Mononuclear cell (primary cell): Measurements from ENCODE around the gene VPS11. TPM values are rescaled to one million over a fixed set of nuclear protein-coding genes. Genes with fewer than 3 reads are reported as not detected.

Experiments used
- H3K27me3 ChIP-seq: 2 replicates; pipeline ENCODE4 v1.6.0; 2011; ENCODE audit warnings: low read length, control low read depth; ENCODE audit not compliant: insufficient read depth
- H3K4me1 ChIP-seq: 2 replicates; pipeline ENCODE4 v1.5.1; 2011; ENCODE audit warnings: mild to moderate bottlenecking, low read length, control low read depth; ENCODE audit not compliant: insufficient read depth
- H3K4me3 ChIP-seq: 2 replicates; pipeline ENCODE4 v1.5.1; 2011; ENCODE audit warnings: mild to moderate bottlenecking, low read length, moderate library complexity
- H3K9me3 ChIP-seq: 2 replicates; pipeline ENCODE4 v1.5.1; 2011; ENCODE audit warnings: low read depth, mild to moderate bottlenecking, control low read depth, low read length
- total RNA-seq: library from RNA; depleted of rRNA; stranded (reverse); fragments of >200 nt; gene quantifications from one replicate; pipeline ENCODE4 v1.2.3, GENCODE V29; 2012

The VPS11 gene
- total RNA-seq, 1 donor, result 34.7 TPM

DNA sequence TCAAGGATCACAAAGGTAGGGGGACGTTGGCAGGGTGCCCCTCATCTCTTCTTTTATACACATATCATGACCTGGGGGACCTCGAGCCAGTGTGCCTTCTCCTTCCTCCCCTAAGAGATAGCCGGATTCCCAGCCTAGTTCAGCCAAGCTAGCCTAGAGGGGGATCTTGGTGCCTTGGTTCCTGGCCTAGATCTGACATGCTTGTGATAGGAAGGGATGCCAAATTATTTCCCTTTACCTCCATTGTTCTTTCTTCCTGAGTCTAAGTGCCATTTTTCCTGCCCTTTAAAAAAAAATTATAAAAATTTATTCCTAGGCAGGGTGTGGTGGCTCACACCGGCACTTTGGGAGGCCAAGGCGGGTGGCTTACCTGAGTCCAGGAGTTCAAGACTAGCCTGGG is 46.7 kb downstream of the VPS11 start:
- no peaks in the 10 kb centered on the region for H3K27me3 ChIP-seq
- no peaks in the 10 kb centered on the region for H3K9me3 ChIP-seq
- H3K4me1 ChIP-seq, result peaks cover 44% of the 10 kb centered on the region
- no peak overlapping the region for H3K4me3 ChIP-seq

DNA sequence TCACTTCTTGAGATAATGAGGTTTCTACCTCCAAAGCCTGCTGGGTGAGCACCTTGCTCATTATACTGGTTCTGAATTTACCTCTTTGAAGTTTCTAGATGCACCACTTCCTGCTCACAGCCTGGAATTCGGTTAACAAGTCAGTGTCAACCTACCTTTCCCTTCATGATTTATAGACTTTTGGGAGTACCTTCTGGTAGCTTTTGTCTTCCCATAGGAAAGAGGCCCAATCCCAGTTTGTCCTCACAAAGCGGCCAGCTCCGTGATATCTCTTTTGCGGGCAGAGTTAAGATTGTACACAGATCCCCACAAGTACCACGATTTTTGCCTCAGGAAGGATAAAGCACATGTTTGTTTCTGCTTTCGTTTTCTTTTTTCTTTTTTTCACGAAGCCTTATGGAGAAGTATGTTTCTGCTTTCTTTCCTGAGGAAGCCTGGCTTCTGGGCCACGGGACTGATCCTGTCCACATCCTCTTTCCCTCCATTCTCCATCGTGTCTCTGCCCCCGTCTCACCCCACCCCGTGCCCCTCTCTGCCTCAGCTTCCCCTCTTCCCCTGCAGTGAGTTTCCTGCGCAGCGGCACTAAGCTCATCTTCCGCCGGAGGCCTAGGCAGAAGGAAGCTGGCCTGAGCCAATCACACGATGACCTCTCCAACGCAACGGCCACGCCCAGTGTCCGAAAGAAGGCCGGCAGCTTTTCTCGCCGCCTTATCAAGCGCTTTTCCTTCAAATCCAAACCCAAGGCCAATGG is 48.0 kb downstream of the VPS11 start:
- peaks cover 40% of the 10 kb centered on the region for H3K4me1 ChIP-seq
- H3K27me3 ChIP-seq, result no peaks in the 10 kb centered on the region
- H3K4me3 ChIP-seq, result peak overlapping the region; percentile 19
- H3K9me3 ChIP-seq, result no peaks in the 10 kb centered on the region

DNA sequence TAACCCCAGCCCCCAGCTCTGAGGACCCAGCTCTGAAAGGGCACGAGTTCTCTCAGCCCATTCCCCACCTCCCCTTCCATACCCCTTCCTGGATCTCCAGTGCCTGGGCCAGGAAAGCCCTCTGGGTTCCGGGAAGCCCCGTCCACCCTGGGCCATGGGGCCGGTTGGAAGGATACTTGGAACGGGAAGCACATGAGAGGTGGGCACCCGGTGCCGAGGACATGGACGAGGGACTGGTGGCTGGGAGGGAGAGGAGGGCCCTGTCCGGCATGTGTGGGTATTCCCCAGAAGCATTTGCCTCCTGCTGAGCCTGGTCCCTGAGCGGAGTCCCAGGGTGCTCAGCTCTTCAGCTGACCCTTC is 48.6 kb downstream of the VPS11 start:
- Histone ChIP-seq H3K4me3 (peak overlapping the region; percentile 19), H3K9me3 (no peaks in the 10 kb centered on the region), H3K27me3 (no peaks in the 10 kb centered on the region), H3K4me1 (peaks cover 44% of the 10 kb centered on the region)

DNA sequence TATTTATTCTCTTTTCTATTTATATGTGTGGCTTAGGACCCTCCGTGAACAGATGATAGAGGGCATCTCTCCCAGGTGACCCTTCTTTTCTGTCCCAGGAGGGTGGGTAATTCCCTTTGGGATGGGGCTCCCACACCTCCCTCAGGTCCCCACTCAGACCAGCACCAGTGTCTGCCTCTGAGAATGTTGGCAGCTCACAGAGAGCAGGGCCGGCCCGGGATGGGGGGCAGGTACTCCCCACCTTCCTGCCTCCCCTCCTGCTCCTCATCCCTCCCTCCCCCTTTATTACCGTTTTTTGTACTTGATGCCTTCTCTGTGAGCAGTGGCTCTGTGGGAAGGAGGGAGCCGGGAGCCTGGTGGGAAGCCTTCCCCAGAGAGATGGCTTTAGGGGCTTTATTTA is 49.0 kb downstream of the VPS11 start:
- no peak overlapping the region for H3K4me3 ChIP-seq
- no peaks in the 10 kb centered on the region for H3K27me3 ChIP-seq
- H3K4me1 ChIP-seq, result peaks cover 44% of the 10 kb centered on the region
- H3K9me3 ChIP-seq, result no peaks in the 10 kb centered on the region

DNA sequence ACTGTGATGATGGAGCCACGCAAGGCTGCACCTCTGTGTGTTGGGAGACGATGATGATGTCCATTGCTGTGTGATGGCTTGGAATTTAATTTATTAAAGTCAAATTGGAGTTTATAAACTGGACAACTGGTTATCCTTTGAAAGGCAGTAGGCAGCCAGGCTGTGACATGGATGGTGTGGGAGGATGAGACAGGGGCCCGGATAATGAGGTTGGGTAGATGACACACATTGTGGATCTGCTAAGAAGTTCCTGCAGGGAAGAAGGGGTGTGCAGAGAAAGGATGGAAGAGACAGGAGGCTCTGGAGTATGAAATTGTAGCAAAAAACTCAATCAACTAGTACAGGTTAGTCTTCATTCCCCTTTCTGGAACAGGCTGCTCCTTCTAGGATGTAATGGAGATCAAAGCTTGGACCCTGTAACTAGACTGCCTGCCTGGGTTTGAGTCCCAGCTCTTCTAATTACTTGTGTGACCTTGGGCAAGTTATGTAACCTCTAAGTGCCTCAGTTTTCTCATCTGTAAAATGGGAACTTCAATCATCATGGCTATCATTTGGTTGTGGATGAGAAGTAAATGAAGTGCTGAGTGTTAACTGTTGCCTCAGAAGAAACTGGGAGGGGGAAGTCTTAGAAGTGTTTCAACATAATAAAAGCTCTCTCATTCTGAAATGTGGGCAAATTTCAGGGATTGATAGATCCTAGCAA is 49.5 kb downstream of the VPS11 start:
- Histone ChIP-seq H3K4me3 (no peak overlapping the region), H3K9me3 (no peaks in the 10 kb centered on the region)

DNA sequence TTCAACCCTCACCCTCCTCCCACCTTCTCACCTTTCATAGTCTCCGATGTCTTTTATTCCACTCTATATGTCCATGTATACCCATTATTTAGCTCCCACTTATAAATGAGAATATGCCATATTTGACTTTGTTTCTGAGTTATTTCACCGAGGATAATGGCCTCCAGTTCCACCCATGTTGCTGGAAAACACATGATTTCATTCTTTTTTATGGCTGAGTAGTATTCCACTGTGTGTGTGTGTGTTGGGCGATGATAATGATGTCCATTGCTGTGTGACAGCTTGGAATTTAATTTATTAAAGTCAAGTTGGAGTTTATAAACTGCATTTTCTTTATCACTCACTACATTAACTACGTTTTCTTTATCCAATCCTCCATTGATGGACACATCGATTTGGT is 50.6 kb downstream of the VPS11 start:
- Histone ChIP-seq H3K4me1 (peaks cover 59% of the 10 kb centered on the region), H3K4me3 (no peak overlapping the region), H3K27me3 (no peaks in the 10 kb centered on the region), H3K9me3 (no peaks in the 10 kb centered on the region)

More for the DNA sequence above, 49.5 kb downstream of the VPS11 start:
- Histone ChIP-seq H3K4me1 (peaks cover 48% of the 10 kb centered on the region), H3K27me3 (no peaks in the 10 kb centered on the region)

DNA sequence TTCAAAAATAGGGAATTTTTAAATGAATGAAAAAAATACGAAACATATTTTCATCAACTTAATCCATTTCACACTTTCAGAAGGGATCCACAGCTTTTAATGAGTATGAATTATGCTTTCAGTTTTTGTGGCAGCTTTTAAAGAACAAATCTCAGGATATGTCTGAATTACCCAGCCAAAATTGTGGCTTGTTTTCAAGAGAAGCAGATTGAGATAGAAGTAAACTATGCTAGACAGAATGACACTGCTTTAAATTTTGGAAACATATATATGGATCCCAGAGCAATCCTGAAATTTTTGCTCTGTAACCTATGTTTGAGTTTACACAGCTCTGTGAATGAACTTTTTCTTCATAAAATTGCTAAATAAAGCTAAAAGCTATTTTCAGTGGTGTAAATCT is 51.3 kb downstream of the VPS11 start:
- H3K4me1 ChIP-seq, result peaks cover 59% of the 10 kb centered on the region
- H3K4me3 ChIP-seq, result no peak overlapping the region
- no peaks in the 10 kb centered on the region for H3K27me3 ChIP-seq
- H3K9me3 ChIP-seq, result no peaks in the 10 kb centered on the region

DNA sequence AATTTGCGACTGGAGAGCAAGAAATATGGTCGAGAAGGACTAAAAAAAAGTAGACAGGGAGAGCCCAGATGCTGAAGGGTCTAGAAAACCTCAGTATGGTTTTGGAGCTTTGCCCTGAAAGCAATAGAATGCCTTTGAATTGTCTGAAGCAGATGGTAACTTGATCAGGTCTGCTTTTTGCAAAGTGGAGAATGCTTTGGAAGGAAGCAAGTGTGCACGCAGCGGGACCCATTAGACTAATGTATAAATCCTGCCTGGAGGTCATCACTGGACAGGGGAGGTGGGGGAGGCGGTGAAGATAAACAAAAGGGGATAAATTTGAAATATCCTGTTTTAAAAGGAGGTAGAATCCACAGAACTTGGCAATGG is 53.0 kb downstream of the VPS11 start:
- Histone ChIP-seq H3K4me1 (peaks cover 43% of the 10 kb centered on the region), H3K9me3 (no peaks in the 10 kb centered on the region), H3K27me3 (no peaks in the 10 kb centered on the region), H3K4me3 (peak overlapping the region; percentile 91)

DNA sequence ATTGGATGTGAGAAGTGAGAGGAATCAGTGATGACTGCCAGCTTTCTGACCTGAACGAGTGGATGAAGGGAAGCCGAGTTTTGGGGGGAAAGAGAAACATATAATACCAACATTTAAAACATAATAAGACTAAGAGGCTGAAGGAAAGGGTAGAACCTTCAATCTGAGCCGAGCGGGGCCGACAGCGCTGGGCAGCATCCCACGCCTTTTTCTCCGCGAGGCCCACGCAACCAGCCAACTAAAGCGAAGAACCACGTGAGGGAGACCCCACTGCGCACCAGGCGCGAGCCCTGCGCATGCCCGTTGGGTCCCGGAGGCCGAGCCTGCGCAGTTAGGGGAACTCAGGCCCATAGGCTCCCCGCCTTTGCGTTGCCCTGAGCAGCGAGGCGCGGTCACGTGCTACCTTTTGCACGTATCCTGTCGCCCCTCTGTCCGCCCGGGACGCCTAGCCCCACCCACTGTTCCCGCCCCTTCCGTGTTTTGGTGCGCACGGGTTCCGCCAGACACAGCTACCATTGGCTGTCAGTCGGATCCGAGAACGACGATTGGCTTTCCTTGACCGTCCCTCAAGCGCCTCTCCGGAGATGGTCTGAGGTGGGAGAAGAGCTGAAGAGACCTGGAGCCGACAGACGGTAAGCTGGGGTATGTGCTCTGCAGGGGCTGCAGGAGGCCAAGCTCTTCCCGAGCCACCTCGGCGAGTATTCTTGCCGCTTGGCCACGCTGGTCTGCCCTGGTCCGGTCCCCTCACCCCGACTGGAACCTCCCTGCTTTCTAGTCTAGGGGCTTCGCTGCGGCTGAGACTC is 53.6 kb downstream of the VPS11 start, which contains the start of gene HINFP:
Gene HINFP, plus strand, starts transcription at position 573 of the 803 bp plus-strand sequence. CDS start 5,365 bp downstream, outside the sequence.
- Histone ChIP-seq H3K4me3 (peak within 1 kb of the TSS; percentile 91), H3K9me3 (no peaks in the 10 kb centered on the region), H3K4me1 (peaks cover 37% of the 10 kb centered on the region), H3K27me3 (no peaks in the 10 kb centered on the region)

DNA sequence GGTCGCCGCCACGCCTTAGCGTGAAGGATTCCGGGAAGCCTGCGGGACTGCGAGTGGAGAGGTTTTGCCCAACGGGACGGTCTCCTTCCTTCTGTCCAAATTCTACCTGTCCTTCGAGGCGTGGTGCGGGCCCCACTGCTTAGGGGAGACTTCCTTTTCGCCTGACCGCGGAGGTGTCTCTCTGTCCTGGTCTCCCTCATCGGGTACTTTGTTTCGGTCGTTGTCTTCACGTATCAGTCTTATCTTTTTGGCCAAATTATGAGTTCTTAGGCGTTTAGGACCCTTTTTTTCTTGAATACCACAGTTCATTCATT is 54.1 kb downstream of the VPS11 start:
- Histone ChIP-seq H3K4me3 (peak overlapping the region; percentile 91), H3K27me3 (no peaks in the 10 kb centered on the region), H3K4me1 (peaks cover 33% of the 10 kb centered on the region), H3K9me3 (no peaks in the 10 kb centered on the region)

DNA sequence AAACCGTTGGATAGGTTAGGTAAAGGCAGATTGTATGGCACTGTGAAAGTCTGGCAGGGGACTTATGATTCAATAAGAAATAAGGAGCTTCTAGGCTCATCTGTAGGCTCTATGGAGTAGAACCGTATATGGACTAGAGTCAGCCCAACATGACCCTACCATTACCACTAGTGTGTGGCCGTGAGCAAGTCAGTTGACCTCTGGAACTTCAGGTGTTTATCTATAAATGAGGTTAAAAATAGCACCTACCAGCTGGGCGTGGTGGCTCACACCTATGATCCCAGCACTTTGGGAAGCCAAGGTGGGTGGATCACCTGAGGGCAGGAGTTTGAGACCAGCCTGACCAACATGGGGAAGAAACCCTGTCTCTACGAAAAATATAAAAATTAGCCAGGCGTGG is 58.2 kb downstream of the VPS11 start:
- Histone ChIP-seq H3K4me3 (no peak overlapping the region), H3K4me1 (peaks cover 22% of the 10 kb centered on the region), H3K9me3 (no peaks in the 10 kb centered on the region), H3K27me3 (no peaks in the 10 kb centered on the region)

DNA sequence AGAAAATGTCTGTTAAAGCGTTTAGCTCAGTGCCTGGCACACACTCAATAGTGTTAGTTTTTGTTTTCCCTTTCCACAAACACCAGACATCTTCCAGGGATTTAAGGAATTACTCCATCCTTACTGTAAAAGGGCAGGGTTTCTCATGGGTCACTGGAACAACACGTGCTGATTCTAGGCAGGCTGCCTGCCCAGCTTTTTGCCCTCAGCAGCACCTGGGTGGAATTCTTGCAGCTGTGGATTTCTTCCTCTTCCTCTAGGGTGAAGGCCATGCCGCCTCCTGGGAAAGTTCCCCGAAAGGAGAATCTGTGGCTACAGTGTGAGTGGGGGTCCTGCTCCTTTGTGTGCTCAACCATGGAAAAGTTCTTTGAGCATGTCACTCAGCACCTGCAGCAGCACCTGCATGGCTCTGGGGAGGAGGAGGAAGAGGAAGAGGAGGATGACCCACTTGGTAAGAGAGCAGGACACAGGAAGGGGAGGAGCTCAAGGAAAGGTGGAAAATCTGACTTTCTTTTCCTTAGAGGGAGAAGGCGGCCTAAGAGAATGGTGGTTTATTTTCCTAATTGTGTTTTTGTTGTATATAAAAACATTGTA is 59.2 kb downstream of the VPS11 start:
- Histone ChIP-seq H3K27me3 (no peaks in the 10 kb centered on the region), H3K9me3 (no peaks in the 10 kb centered on the region), H3K4me3 (no peak overlapping the region), H3K4me1 (peaks cover 19% of the 10 kb centered on the region)

DNA sequence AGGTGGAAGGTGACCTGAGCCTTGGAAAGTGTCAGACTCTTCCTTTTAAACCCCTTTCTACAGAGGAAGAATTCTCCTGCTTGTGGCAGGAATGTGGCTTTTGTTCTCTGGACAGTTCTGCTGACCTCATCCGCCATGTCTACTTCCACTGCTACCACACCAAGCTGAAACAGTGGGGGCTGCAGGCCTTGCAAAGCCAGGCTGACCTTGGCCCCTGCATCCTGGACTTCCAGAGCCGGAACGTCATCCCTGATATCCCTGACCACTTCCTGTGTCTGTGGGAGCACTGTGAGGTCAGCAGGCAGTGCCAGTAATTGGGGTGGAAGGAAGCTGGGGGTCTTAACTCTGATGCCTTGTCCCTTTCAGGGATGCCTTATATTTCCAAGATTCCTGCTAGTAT is 63.0 kb downstream of the VPS11 start:
- no peaks in the 10 kb centered on the region for H3K9me3 ChIP-seq
- H3K4me1 ChIP-seq, result peaks cover 4% of the 10 kb centered on the region
- no peaks in the 10 kb centered on the region for H3K27me3 ChIP-seq
- H3K4me3 ChIP-seq, result no peak overlapping the region
